Stimulated activated CD8-positive, alpha-beta memory T cell treated with anti-CD3 and anti-CD28 coated beads, Interleukin-4, amount 100 ng/mL, for 48 hours (primary cell): ENCODE data around the gene RHOU.

ENCODE experiments used
- DNase-seq: peaks from one replicate; pipeline ENCODE4 v3.0.0-alpha.2; 2020

The RHOU gene

GRCh38 chr1:228786361-228787129 lies 51.3 kb downstream of the RHOU start:
- DNase-seq: no peak

- DNase-seq: no peak
Measured at GRCh38 chr1:228791791-228792190, 56.5 kb downstream of the RHOU start.

- DNase-seq: no peak
Measured at GRCh38 chr1:228792601-228793000, 57.3 kb downstream of the RHOU start.

- no peak for DNase-seq
Measured at GRCh38 chr1:228793032-228793431, 57.8 kb downstream of the RHOU start.

GRCh38 chr1:228794173-228794572 lies 58.9 kb downstream of the RHOU start:
- peak; percentile 42 for DNase-seq

- peak; percentile 54 for DNase-seq
Measured at GRCh38 chr1:228794810-228795209, 59.5 kb downstream of the RHOU start.

GRCh38 chr1:228795596-228795995 lies 60.3 kb downstream of the RHOU start:
- DNase-seq: no peak
